ENCODE measurements around the gene DGKG.

DNA sequence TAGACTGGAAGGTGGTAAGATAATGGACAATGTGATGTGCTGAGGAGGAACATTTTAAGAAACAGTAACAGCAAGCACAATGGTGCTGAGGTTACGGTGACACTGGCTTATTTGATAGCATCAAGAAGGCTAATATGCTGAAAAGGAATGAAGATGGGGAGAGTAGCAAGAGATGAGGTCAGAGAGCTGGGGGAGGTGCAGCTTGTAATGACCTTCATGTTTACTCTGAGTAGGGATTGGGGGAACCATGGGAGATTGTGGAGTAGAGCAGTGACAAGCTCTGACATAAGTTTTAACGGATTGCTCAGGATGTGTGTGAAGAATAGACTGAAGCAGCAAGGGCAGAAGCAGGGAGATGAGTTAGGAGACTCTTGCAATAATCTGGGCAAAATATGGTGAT is 56.7 kb downstream of the DGKG start:
- TF ChIP-seq, protein P1, sequence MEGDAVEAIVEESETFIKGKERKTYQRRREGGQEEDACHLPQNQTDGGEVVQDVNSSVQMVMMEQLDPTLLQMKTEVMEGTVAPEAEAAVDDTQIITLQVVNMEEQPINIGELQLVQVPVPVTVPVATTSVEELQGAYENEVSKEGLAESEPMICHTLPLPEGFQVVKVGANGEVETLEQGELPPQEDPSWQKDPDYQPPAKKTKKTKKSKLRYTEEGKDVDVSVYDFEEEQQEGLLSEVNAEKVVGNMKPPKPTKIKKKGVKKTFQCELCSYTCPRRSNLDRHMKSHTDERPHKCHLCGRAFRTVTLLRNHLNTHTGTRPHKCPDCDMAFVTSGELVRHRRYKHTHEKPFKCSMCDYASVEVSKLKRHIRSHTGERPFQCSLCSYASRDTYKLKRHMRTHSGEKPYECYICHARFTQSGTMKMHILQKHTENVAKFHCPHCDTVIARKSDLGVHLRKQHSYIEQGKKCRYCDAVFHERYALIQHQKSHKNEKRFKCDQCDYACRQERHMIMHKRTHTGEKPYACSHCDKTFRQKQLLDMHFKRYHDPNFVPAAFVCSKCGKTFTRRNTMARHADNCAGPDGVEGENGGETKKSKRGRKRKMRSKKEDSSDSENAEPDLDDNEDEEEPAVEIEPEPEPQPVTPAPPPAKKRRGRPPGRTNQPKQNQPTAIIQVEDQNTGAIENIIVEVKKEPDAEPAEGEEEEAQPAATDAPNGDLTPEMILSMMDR (optimal IDR thresholded peaks at IDR 0.05 in 1 of 3, IDR thresholded peaks at IDR 0.05 in 1 of 3, conservative IDR thresholded peaks at IDR 0.05 in 1 of 3; ENCODE audit: extremely low read depth in 1 of 3, insufficient read depth in 2 of 3, low read length in 3 of 3): no peak
- TF ChIP-seq EZH2 (IDR thresholded peaks at IDR 0.05; ENCODE audit: low read length): peak; percentile 34

Data from keratinocyte (primary cell).